Peyer's patch (tissue), 4 donors: ENCODE data around the gene RPL19.

ENCODE experiments used
- POLR2A ChIP-seq, 2 donors: fragments of 450-650 bp; IDR thresholded peaks; one replicate each; pipeline ENCODE4 v1.5.1; 2017; ENCODE audit warnings: antibody characterized with exemption in 2 of 2, mild to moderate bottlenecking in 2 of 2, moderate library complexity in 2 of 2
- TF ChIP-seq, protein P1 (sequence below), 6 experiments: fragments of 450-650 bp in 4 of 6; fragments of 200-600 bp in 2 of 6; sonication (generic) in 1 of 6; IDR thresholded peaks; one replicate each; pipeline ENCODE4 v1.5.1; 2017 to 2019; ENCODE audit warnings: antibody characterized with exemption in 6 of 6, mild to moderate bottlenecking in 3 of 6, moderate library complexity in 1 of 6

DNA sequence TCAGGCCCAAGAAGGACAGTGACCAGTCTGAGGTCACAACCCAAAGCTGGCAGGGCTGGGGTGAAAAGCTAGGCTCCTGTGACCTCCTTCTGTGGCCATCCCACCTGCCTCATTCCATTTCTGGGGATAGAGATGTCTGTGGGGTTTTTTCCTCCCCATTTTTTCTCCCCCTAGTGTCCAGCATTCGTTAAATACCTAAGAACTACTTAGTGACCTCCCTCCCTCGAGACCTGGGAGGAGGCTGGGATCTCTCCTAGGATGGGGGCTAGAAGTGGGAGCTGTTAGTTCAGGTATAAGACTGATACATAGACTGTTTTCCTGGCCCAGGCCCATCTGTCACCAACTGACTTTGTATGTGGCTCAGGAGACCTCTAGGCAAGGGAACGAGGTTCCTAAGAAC is 46.2 kb downstream of the RPL19 start:
- TF ChIP-seq, protein P1, sequence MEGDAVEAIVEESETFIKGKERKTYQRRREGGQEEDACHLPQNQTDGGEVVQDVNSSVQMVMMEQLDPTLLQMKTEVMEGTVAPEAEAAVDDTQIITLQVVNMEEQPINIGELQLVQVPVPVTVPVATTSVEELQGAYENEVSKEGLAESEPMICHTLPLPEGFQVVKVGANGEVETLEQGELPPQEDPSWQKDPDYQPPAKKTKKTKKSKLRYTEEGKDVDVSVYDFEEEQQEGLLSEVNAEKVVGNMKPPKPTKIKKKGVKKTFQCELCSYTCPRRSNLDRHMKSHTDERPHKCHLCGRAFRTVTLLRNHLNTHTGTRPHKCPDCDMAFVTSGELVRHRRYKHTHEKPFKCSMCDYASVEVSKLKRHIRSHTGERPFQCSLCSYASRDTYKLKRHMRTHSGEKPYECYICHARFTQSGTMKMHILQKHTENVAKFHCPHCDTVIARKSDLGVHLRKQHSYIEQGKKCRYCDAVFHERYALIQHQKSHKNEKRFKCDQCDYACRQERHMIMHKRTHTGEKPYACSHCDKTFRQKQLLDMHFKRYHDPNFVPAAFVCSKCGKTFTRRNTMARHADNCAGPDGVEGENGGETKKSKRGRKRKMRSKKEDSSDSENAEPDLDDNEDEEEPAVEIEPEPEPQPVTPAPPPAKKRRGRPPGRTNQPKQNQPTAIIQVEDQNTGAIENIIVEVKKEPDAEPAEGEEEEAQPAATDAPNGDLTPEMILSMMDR (IDR thresholded peaks at IDR 0.05): peak in 1 of 6 experiments; percentile 8
- TF ChIP-seq POLR2A (IDR thresholded peaks at IDR 0.05): no peak
